ENCODE data around the gene CHTOP. TPM values are rescaled to one million over a fixed set of nuclear protein-coding genes. Genes with fewer than 3 reads are reported as not detected.

The CHTOP gene
- total RNA-seq, 2 donors from 2014 or later: 82.0 to 82.4 TPM

GRCh38 chr1:153680120-153680403, 46.2 kb downstream of the CHTOP start:
- Mint-ChIP-seq H3K27ac (peak overlapping the region; percentile 69), H3K4me1 (peaks cover 26% of the 10 kb centered on the region), H3K36me3 (ENCODE audit: low read depth) (peaks cover 12% of the 10 kb centered on the region), H3K27me3 (peaks cover 57% of the 10 kb centered on the region), H3K4me3 (peak overlapping the region; percentile 91)
- H3K9me3 ChIP-seq (ENCODE audit: control insufficient read depth, low read length, poor library complexity, severe bottlenecking): no peaks in the 10 kb centered on the region
- ATAC-seq (no peak), DNase-seq (no peak)

GRCh38 chr1:153682730-153683129, 48.9 kb downstream of the CHTOP start:
- peaks cover 9% of the 10 kb centered on the region for H3K36me3 Mint-ChIP-seq (ENCODE audit: low read depth)

GRCh38 chr1:153683854-153684253, 50.0 kb downstream of the CHTOP start:
- H3K27me3 Mint-ChIP-seq: peaks cover 57% of the 10 kb centered on the region
- H3K27ac Mint-ChIP-seq: no peak overlapping the region

More at GRCh38 chr1:153682730-153683129, 48.9 kb downstream of the CHTOP start:
- ATAC-seq (no peak), DNase-seq (no peak)
- no peak overlapping the region for H3K27ac Mint-ChIP-seq
- no peaks in the 10 kb centered on the region for H3K9me3 ChIP-seq (ENCODE audit: control insufficient read depth, low read length, poor library complexity, severe bottlenecking)
- peaks cover 62% of the 10 kb centered on the region for H3K27me3 Mint-ChIP-seq
- H3K4me1 Mint-ChIP-seq: peaks cover 21% of the 10 kb centered on the region
- H3K4me3 Mint-ChIP-seq: no peak overlapping the region

GRCh38 chr1:153684892-153685291, 51.0 kb downstream of the CHTOP start:
- Mint-ChIP-seq H3K27ac (no peak overlapping the region), H3K4me3 (no peak overlapping the region), H3K4me1 (peaks cover 14% of the 10 kb centered on the region), H3K27me3 (peaks cover 53% of the 10 kb centered on the region), H3K36me3 (ENCODE audit: low read depth) (peaks cover 3% of the 10 kb centered on the region)
- H3K9me3 ChIP-seq (ENCODE audit: control insufficient read depth, low read length, poor library complexity, severe bottlenecking): no peaks in the 10 kb centered on the region
- no peak for DNase-seq
- no peak for ATAC-seq

More at GRCh38 chr1:153683854-153684253, 50.0 kb downstream of the CHTOP start:
- H3K4me1 Mint-ChIP-seq: peaks cover 17% of the 10 kb centered on the region
- DNase-seq (no peak), ATAC-seq (no peak)
- H3K36me3 Mint-ChIP-seq (ENCODE audit: low read depth): peaks cover 6% of the 10 kb centered on the region
- no peak overlapping the region for H3K4me3 Mint-ChIP-seq
- H3K9me3 ChIP-seq (ENCODE audit: control insufficient read depth, low read length, poor library complexity, severe bottlenecking): no peaks in the 10 kb centered on the region

GRCh38 chr1:153685544-153686340, 51.9 kb downstream of the CHTOP start:
- no peak for ATAC-seq
- Mint-ChIP-seq H3K36me3 (ENCODE audit: low read depth) (peaks cover 2% of the 10 kb centered on the region), H3K27ac (no peak overlapping the region), H3K4me1 (peaks cover 13% of the 10 kb centered on the region), H3K27me3 (peaks cover 44% of the 10 kb centered on the region), H3K4me3 (no peak overlapping the region)
- H3K9me3 ChIP-seq (ENCODE audit: control insufficient read depth, low read length, poor library complexity, severe bottlenecking): no peaks in the 10 kb centered on the region
- DNase-seq: no peak

GRCh38 chr1:153687346-153688125, 53.7 kb downstream of the CHTOP start:
- peaks cover 33% of the 10 kb centered on the region for H3K27me3 Mint-ChIP-seq
- peak overlapping the region; percentile 63 for H3K27ac Mint-ChIP-seq
- H3K9me3 ChIP-seq (ENCODE audit: control insufficient read depth, low read length, poor library complexity, severe bottlenecking): no peaks in the 10 kb centered on the region
- no peak for DNase-seq
- no peak for ATAC-seq
- peaks cover 16% of the 10 kb centered on the region for H3K4me1 Mint-ChIP-seq
- peaks cover 2% of the 10 kb centered on the region for H3K36me3 Mint-ChIP-seq (ENCODE audit: low read depth)
- H3K4me3 Mint-ChIP-seq: no peak overlapping the region

- H3K27me3 Mint-ChIP-seq: peaks cover 33% of the 10 kb centered on the region
- H3K27ac Mint-ChIP-seq: peak overlapping the region; percentile 63
- no peak overlapping the region for H3K4me3 Mint-ChIP-seq
- H3K4me1 Mint-ChIP-seq: peaks cover 16% of the 10 kb centered on the region
- H3K9me3 ChIP-seq (ENCODE audit: control insufficient read depth, low read length, poor library complexity, severe bottlenecking): no peaks in the 10 kb centered on the region
- H3K36me3 Mint-ChIP-seq (ENCODE audit: low read depth): peaks cover 2% of the 10 kb centered on the region
- no peak for ATAC-seq
- DNase-seq: no peak
These were observed 54.4 kb downstream of the CHTOP start for GRCh38 chr1:153688276-153688675.

GRCh38 chr1:153688736-153689328, 55.0 kb downstream of the CHTOP start:
- H3K9me3 ChIP-seq (ENCODE audit: control insufficient read depth, low read length, poor library complexity, severe bottlenecking): no peaks in the 10 kb centered on the region
- Mint-ChIP-seq H3K36me3 (ENCODE audit: low read depth) (peaks cover 2% of the 10 kb centered on the region), H3K4me1 (peaks cover 13% of the 10 kb centered on the region), H3K27me3 (peaks cover 32% of the 10 kb centered on the region), H3K27ac (no peak overlapping the region), H3K4me3 (no peak overlapping the region)
- ATAC-seq: no peak
- DNase-seq: no peak

GRCh38 chr1:153693466-153693865, 59.6 kb downstream of the CHTOP start:
- no peak overlapping the region for H3K27ac Mint-ChIP-seq
- no peaks in the 10 kb centered on the region for H3K9me3 ChIP-seq (ENCODE audit: control insufficient read depth, low read length, poor library complexity, severe bottlenecking)
- H3K4me3 Mint-ChIP-seq: peak overlapping the region; percentile 52
- peaks cover 5% of the 10 kb centered on the region for H3K27me3 Mint-ChIP-seq
- H3K36me3 Mint-ChIP-seq (ENCODE audit: low read depth): no peaks in the 10 kb centered on the region
- H3K4me1 Mint-ChIP-seq: peaks cover 5% of the 10 kb centered on the region
- ATAC-seq (no peak), DNase-seq (no peak)

Other genes with a start within 250 kb of the CHTOP start
- gene S100A8, start 243.0 kb upstream of the CHTOP start, total RNA-seq: 100 to 1,000 TPM in 1 of 2 donors, 1 to 10 TPM in 1; 4.6 to 110 TPM
- gene S100A7A, start 217.5 kb upstream of the CHTOP start, total RNA-seq: not detected
- not detected for gene S100A7, start 173.4 kb upstream of the CHTOP start, total RNA-seq
- gene S100A6, start 98.1 kb upstream of the CHTOP start, total RNA-seq: 100 to 1,000 TPM; 303 to 331 TPM
- 1 to 10 TPM in 1 of 2 donors, not detected in 1; 1.1 TPM for gene S100A5, start 93.1 kb upstream of the CHTOP start, total RNA-seq
- 1,000 to 10,000 TPM in 1 of 2 donors, 100 to 1,000 TPM in 1; 935 to 1,018 TPM for gene S100A4, start 88.3 kb upstream of the CHTOP start, total RNA-seq
- gene S100A3, start 84.8 kb upstream of the CHTOP start, total RNA-seq: not detected
- gene S100A2, start 68.2 kb upstream of the CHTOP start, total RNA-seq: under 1 TPM in 1 of 2 donors, not detected in 1; 0.52 TPM
- not detected for gene S100A16, start 20.9 kb upstream of the CHTOP start, total RNA-seq
- gene S100A14, start 17.7 kb upstream of the CHTOP start, total RNA-seq: not detected
- gene S100A13, start 6.6 kb upstream of the CHTOP start, total RNA-seq: 1 to 10 TPM; 3.1 to 4.6 TPM
- gene S100A1, start 5.6 kb upstream of the CHTOP start, total RNA-seq: not detected
- 10 to 100 TPM; 17.6 to 18.2 TPM for gene SNAPIN, start 24.6 kb downstream of the CHTOP start, total RNA-seq
- 100 to 1,000 TPM; 136 to 142 TPM for gene ILF2, start 36.9 kb downstream of the CHTOP start, total RNA-seq
- gene NPR1, start 44.6 kb downstream of the CHTOP start, total RNA-seq: not detected
- gene INTS3, start 94.0 kb downstream of the CHTOP start, total RNA-seq: 10 to 100 TPM; 33.6 to 47.6 TPM
- 10 to 100 TPM in 1 of 2 donors, 1 to 10 TPM in 1; 7.4 to 10.0 TPM for gene SLC27A3, start 141.3 kb downstream of the CHTOP start, total RNA-seq